ENCODE data around the gene ZNF19. TPM values are rescaled to one million over a fixed set of nuclear protein-coding genes. Genes with fewer than 3 reads are reported as not detected.

ZNF19 gene
- total and polyA plus RNA-seq, 9 of the 15 experiments (the other 6 are each of a cell fraction or from before 2014, with no cell fraction given): 1.2 to 2.8 (median 1.8) TPM

GRCh38 chr16:71499775-71500364, 10.7 kb upstream of the ZNF19 start (continued):
- TF ChIP-seq NR0B1 (IDR thresholded peaks at IDR 0.05; ENCODE audit: partially characterized antibody) (no peak), HNRNPL (IDR thresholded peaks at IDR 0.05; ENCODE audit: low read depth, low read length) (no peak), CLOCK (CRISPR knock-in tag; IDR thresholded peaks at IDR 0.05; ENCODE audit: borderline replicate concordance) (no peak), ZBTB8A (IDR thresholded peaks at IDR 0.05; ENCODE audit: partially characterized antibody) (no peak), PKNOX1 (IDR thresholded peaks at IDR 0.05) (no peak), ILK (tag; IDR thresholded peaks at IDR 0.05; ENCODE audit: borderline replicate concordance, low read depth) (no peak), XRCC3 (IDR thresholded peaks at IDR 0.05) (no peak), ETS2 (tag; IDR thresholded peaks at IDR 0.05; ENCODE audit: borderline replicate concordance, poor library complexity, severe bottlenecking) (no peak), FOXP4 (CRISPR knock-in tag; IDR thresholded peaks at IDR 0.05; ENCODE audit: borderline replicate concordance) (no peak), RUNX1 (IDR thresholded peaks at IDR 0.05; ENCODE audit: low read depth) (no peak), MAZ (CRISPR knock-in tag; conservative IDR thresholded peaks at IDR 0.05 in 1 of 2, IDR thresholded peaks at IDR 0.05 in 1 of 2) (no peak), ZNF76 (CRISPR knock-in tag; IDR thresholded peaks at IDR 0.05; ENCODE audit: borderline replicate concordance) (no peak), TCF7 (IDR thresholded peaks at IDR 0.05; ENCODE audit: borderline replicate concordance) (no peak), ZNF77 (CRISPR knock-in tag; IDR thresholded peaks at IDR 0.05) (no peak), ZNF764 (CRISPR knock-in tag; IDR thresholded peaks at IDR 0.05; ENCODE audit: low read depth) (no peak), MAFK (IDR thresholded peaks at IDR 0.05; ENCODE audit: low read length) (peak; percentile 14; the same call in 1 of the 2 replicates), ZNF121 (CRISPR knock-in tag; conservative IDR thresholded peaks at IDR 0.05) (no peak), SMAD3 (CRISPR knock-in tag; conservative IDR thresholded peaks at IDR 0.05) (no peak), FOXA3 (CRISPR knock-in tag; conservative IDR thresholded peaks at IDR 0.05 in 1 of 2, IDR thresholded peaks at IDR 0.05 in 1 of 2) (no peak), NFXL1 (CRISPR knock-in tag; IDR thresholded peaks at IDR 0.05) (no peak)
